Muscle layer of duodenum (tissue), 2 donors: Measurements from ENCODE around the gene BHLHE41.

Source experiments
- H3K27ac ChIP-seq: one replicate; pipeline ENCODE4 v1.7.0; 2013; ENCODE audit warnings: mild to moderate bottlenecking, low read length
- H3K27me3 ChIP-seq: one replicate; pipeline ENCODE4 v1.7.0; 2013; ENCODE audit warnings: low read depth, mild to moderate bottlenecking, control low read depth, low read length
- H3K36me3 ChIP-seq, 2 donors: one replicate each; pipeline ENCODE4 v1.7.0; 2013; ENCODE audit warnings: low read length in 2 of 2, control low read depth in 1 of 2, mild to moderate bottlenecking in 1 of 2; ENCODE audit not compliant: insufficient read depth in 2 of 2, control insufficient read depth in 1 of 2
- H3K4me1 ChIP-seq, 2 donors: one replicate each; pipeline ENCODE4 v1.7.0; 2013; ENCODE audit warnings: low read length in 2 of 2, mild to moderate bottlenecking in 2 of 2, control low read depth in 1 of 2, moderate library complexity in 1 of 2; ENCODE audit not compliant: insufficient read depth in 2 of 2, control insufficient read depth in 1 of 2
- H3K4me3 ChIP-seq, 2 donors: one replicate each; pipeline ENCODE4 v1.7.0; 2013; ENCODE audit warnings: low read length in 2 of 2, low read depth in 1 of 2, mild to moderate bottlenecking in 1 of 2
- H3K9me3 ChIP-seq, 2 donors: one replicate each; pipeline ENCODE4 v1.7.0; 2013; ENCODE audit warnings: low read length in 2 of 2, control low read depth in 1 of 2, mild to moderate bottlenecking in 1 of 2; ENCODE audit not compliant: control insufficient read depth in 1 of 2
- donor health status: healthy.

BHLHE41 gene

GRCh38 chr12:26112703-26113147 is 12.1 kb downstream of the BHLHE41 start:
- Histone ChIP-seq H3K36me3 (no peaks in the 10 kb centered on the region), H3K27ac (no peak overlapping the region), H3K4me1 (peaks cover 6 to 9% of the 10 kb centered on the region in 2 donors), H3K4me3 (no peak overlapping the region), H3K27me3 (no peaks in the 10 kb centered on the region), H3K9me3 (no peaks in the 10 kb centered on the region)

DNA sequence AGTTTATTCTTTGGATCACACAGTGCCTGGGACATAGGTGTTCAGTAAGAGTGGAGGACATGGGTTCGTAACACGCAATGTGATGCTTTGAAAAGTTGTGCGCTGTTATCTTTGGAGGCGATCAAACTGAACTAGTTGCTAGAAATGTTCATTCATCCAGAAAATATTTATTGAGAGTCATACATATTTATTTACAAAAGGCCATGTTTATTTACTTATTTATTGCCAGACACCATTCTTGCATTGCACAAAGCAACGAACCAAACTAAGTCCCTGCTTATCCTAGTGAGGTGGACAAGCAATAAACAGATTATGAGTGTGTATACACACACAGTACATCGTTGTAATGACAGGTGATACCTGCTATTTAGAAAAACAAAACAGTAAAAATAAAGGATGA is 12.6 kb downstream of the BHLHE41 start:
- Histone ChIP-seq H3K36me3 (no peaks in the 10 kb centered on the region), H3K27me3 (no peaks in the 10 kb centered on the region), H3K9me3 (no peaks in the 10 kb centered on the region), H3K27ac (no peak overlapping the region), H3K4me1 (peaks cover 6 to 9% of the 10 kb centered on the region in 2 donors), H3K4me3 (no peak overlapping the region)

DNA sequence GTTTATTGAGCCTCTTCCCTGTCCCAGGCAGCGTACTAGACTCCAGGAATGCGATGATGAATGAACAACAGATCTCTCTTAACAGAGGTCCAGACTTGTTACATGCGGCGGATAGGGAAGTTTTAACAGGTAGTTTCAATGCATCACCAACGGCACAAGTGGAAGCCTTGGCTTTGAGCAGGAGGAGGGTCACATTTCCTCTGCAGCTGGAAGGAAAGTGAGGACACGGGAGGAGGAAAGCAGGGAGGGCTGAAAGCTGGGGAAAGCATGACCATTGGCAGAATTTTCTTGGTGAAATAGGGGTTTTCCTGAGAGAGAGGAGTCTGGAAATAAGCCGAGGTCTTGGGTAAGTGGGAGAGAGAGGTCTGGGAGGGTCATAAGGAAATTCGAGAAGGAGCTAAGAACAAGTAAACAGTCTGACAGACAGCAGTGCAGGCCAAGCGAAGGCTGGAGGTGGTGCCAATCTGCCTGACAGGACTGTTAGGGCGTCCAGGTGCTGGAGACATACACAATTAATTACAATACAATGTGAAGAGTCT is 15.4 kb downstream of the BHLHE41 start:
- Histone ChIP-seq H3K4me1 (peaks cover 6 to 9% of the 10 kb centered on the region in 2 donors), H3K9me3 (no peaks in the 10 kb centered on the region), H3K27ac (no peak overlapping the region), H3K27me3 (no peaks in the 10 kb centered on the region), H3K4me3 (no peak overlapping the region), H3K36me3 (no peaks in the 10 kb centered on the region)

DNA sequence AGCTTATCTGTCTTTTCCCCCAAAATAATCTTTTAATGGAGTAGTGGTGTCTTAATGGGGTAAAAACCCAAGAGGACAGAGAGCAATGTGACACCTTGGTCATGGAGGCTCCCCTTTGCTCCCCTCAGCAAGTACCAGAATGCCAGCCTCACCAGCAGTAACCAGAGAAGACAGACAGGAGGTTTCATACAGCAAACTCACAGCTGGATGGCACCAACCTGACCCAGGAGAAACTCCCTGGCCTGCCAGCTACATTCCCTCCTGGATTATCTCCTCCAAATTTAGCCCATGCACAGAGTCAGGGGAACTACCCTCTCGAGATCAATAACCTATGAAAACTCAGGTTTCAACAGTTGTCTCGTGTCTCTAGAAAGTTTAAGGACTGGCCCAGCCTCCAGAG is 15.9 kb downstream of the BHLHE41 start:
- peaks cover 6 to 9% of the 10 kb centered on the region in 2 donors for H3K4me1 ChIP-seq
- no peak overlapping the region for H3K27ac ChIP-seq
- no peaks in the 10 kb centered on the region for H3K27me3 ChIP-seq
- H3K9me3 ChIP-seq = no peaks in the 10 kb centered on the region
- no peak overlapping the region for H3K4me3 ChIP-seq
- H3K36me3 ChIP-seq = no peaks in the 10 kb centered on the region

DNA sequence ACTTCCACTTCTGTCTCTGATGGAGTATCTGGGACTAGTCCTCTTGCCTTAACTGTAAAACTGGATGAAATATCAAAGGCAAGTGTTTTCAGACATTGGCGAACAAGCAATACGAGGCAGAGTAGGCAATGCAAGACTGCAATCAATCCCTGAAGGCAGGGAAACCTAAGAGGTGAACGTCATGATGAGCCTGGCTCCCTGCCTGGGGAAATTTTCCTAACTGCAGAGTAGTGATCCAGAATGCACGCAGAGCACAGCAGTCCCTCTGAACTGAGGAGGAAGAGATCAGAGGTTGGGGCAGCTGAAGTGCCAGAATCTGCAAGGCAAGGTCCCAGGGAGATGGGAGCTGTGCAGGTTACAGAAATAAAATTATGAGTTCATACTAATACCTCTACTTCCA is 18.5 kb downstream of the BHLHE41 start:
- Histone ChIP-seq H3K9me3 (no peaks in the 10 kb centered on the region), H3K27me3 (no peaks in the 10 kb centered on the region), H3K4me1 (no peaks in the 10 kb centered on the region), H3K36me3 (no peaks in the 10 kb centered on the region), H3K4me3 (no peak overlapping the region), H3K27ac (no peak overlapping the region)

GRCh38 chr12:26102953-26103352 is 21.9 kb downstream of the BHLHE41 start:
- no peaks in the 10 kb centered on the region for H3K36me3 ChIP-seq
- H3K9me3 ChIP-seq = no peaks in the 10 kb centered on the region
- H3K27me3 ChIP-seq = no peaks in the 10 kb centered on the region
- no peaks in the 10 kb centered on the region for H3K4me1 ChIP-seq
- H3K4me3 ChIP-seq = no peak overlapping the region
- no peak overlapping the region for H3K27ac ChIP-seq

GRCh38 chr12:26101763-26102162 is 23.1 kb downstream of the BHLHE41 start:
- H3K27ac ChIP-seq = no peak overlapping the region
- no peaks in the 10 kb centered on the region for H3K4me1 ChIP-seq
- no peaks in the 10 kb centered on the region for H3K9me3 ChIP-seq
- no peaks in the 10 kb centered on the region for H3K27me3 ChIP-seq
- H3K36me3 ChIP-seq = no peaks in the 10 kb centered on the region
- H3K4me3 ChIP-seq = no peak overlapping the region

- Histone ChIP-seq H3K9me3 (no peaks in the 10 kb centered on the region), H3K27ac (no peak overlapping the region), H3K4me1 (no peaks in the 10 kb centered on the region), H3K27me3 (no peaks in the 10 kb centered on the region), H3K4me3 (no peak overlapping the region), H3K36me3 (no peaks in the 10 kb centered on the region)
These were observed 23.5 kb downstream of the BHLHE41 start for GRCh38 chr12:26101350-26101734.

- Histone ChIP-seq H3K27me3 (no peaks in the 10 kb centered on the region), H3K4me3 (no peak overlapping the region), H3K9me3 (no peaks in the 10 kb centered on the region), H3K36me3 (no peaks in the 10 kb centered on the region), H3K4me1 (no peaks in the 10 kb centered on the region), H3K27ac (no peak overlapping the region)
These were observed 24.0 kb downstream of the BHLHE41 start for GRCh38 chr12:26100666-26101349.

DNA sequence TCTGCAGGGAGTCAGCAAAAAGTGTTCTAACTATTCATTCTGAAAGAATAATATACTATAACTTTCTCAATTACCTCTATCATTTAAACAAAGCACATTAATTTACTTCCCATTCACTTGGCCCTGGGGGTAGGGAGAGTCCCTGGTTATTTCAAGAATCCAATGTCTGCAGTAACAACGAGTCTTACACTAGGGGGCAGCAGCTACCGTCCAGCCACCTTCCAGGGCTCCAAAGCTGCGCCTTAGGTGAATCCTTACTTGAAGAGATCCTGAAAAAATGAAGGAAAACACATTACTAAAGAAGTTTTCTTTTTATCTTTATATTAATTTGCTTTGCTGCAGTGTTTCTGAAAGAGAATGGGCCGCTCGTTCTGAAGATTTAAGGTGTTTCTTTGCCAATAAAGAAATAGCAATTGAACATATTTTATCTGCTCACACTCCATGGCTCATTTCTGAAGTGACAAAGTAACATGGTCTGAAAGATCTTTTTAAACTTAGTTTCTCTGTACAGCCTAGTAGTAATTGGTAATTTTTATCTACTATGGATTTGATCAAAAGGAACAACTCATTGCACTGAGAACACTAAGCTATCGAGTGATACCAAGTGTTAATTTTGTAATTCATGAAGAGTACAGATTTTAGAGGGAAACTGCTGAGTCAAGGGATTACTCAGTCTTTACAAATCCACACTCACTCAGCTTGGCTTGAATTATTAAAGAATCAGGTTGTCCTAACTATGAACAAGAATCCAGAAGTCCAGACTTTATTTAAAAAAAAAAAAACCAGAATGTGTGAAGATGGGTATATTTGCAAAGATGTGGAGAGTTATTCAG is 27.6 kb downstream of the BHLHE41 start:
- Histone ChIP-seq H3K27me3 (no peaks in the 10 kb centered on the region), H3K9me3 (no peaks in the 10 kb centered on the region), H3K4me1 (no peaks in the 10 kb centered on the region), H3K36me3 (no peaks in the 10 kb centered on the region), H3K4me3 (no peak overlapping the region), H3K27ac (no peak overlapping the region)

DNA sequence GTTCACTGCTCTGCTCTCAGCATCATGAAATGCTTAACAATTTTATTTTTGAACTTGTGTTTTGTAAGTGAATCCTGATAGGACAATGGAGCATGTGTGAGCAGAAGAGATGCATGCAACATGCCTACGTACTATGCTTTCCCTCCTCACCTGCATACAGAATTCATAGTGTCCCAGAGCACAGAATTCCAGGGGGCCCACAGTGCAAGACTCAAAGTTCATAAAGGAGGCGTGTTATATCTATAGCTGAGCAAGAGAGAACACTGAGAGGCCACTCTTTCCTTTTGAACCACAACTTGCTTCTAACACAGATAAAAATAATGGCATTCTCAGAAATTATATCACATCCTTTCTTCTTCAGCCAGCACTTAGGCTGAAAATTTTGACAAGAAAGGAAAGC is 28.8 kb downstream of the BHLHE41 start:
- no peaks in the 10 kb centered on the region for H3K4me1 ChIP-seq
- no peaks in the 10 kb centered on the region for H3K9me3 ChIP-seq
- no peak overlapping the region for H3K27ac ChIP-seq
- no peaks in the 10 kb centered on the region for H3K27me3 ChIP-seq
- no peaks in the 10 kb centered on the region for H3K36me3 ChIP-seq
- H3K4me3 ChIP-seq = no peak overlapping the region
